Body of pancreas (tissue), 4 donors: Measurements from ENCODE around the gene R3HDM4. TPM values are rescaled to one million over a fixed set of nuclear protein-coding genes. Genes with fewer than 3 reads are reported as not detected.
A peak's percentile ranks its signal among the peaks of the same experiment; 100 is the strongest.
"Not testable (repeated sequence)": the region's sequence is repeated elsewhere in the genome, so short reads cannot be mapped to it uniquely, and the experiment has no call there.

ENCODE experiments used
- ATAC-seq: fragments of 150-250 bp; one replicate; pipeline ENCODE4 v1.9.1; 2016
- DNase-seq, 4 donors: peaks; one replicate each; pipeline ENCODE4 v3.0.0-alpha.2; 2019
- H3K27ac ChIP-seq, 4 donors: fragments of 200-600 bp; sonication (generic); 1 replicate in 3 of 4; 2 replicates in 1 of 4; pipeline versions ENCODE4 v1.5.1 to v1.6.1; 2016 to 2019; ENCODE audit warnings: mild to moderate bottlenecking in 1 of 4, mixed read lengths in 1 of 4, moderate library complexity in 1 of 4
- H3K27me3 ChIP-seq, 2 donors: fragments of 200-600 bp; sonication (generic); one replicate each; pipeline ENCODE4 v1.6.0; 2016; ENCODE audit warnings: mild to moderate bottlenecking in 1 of 2
- H3K36me3 ChIP-seq, 2 donors: fragments of 200-600 bp; sonication (generic); replicated peaks in 1 of 2; 2 replicates each; pipeline ENCODE4 v1.5.1; 2016; ENCODE audit warnings: low read depth in 2 of 2; ENCODE audit not compliant: insufficient read depth in 1 of 2
- H3K4me1 ChIP-seq: fragments of 200-600 bp; sonication (generic); one replicate; pipeline ENCODE4 v1.6.0; 2016
- H3K4me3 ChIP-seq, 2 donors: fragments of 200-600 bp; sonication (generic); 1 replicate in 1 of 2; 2 replicates in 1 of 2; pipeline ENCODE4 v1.5.1; 2016 to 2019
- H3K9me3 ChIP-seq, 3 donors: fragments of 200-600 bp; sonication (generic); 1 replicate in 2 of 3; 2 replicates in 1 of 3; pipeline ENCODE4 v1.5.1; 2016
- CTCF ChIP-seq, 7 experiments: fragments of 450-650 bp in 4 of 7; fragments of 200-600 bp in 3 of 7; sonication (generic) in 3 of 7; IDR thresholded peaks; one replicate each; pipeline ENCODE4 v1.5.1; 2016 to 2019; ENCODE audit warnings: antibody characterized with exemption in 7 of 7
- POLR2A ChIP-seq, 3 donors: fragments of 450-650 bp; IDR thresholded peaks; one replicate each; pipeline ENCODE4 v1.6.1; 2016; ENCODE audit warnings: antibody characterized with exemption in 3 of 3, mild to moderate bottlenecking in 2 of 3
- WGBS, 2 donors: methylation state at CpG; one replicate each; pipeline ENCODE4 v1.1.5; 2017; 5-methylcytosine and 5-hydroxymethylcytosine counted together
- intact Hi-C: fragments of 100-400 bp; cut with DNase I; formaldehyde crosslinking; loops from one replicate; pipeline ENCODE4 v1.15.1; 2023
- total RNA-seq, 2 donors: library from RNA; depleted of rRNA; stranded (reverse); fragments of >200 nt; gene quantifications; one replicate each; pipeline ENCODE4 v1.1.0, GENCODE V29; 2016

Gene R3HDM4
- total RNA-seq, 2 donors from 2014 or later, result 11.2 to 34.0 TPM

- no peak for DNase-seq
- Histone ChIP-seq H3K27ac (no peak overlapping the region), H3K4me1 (peaks cover 12% of the 10 kb centered on the region), H3K27me3 (no peaks in the 10 kb centered on the region), H3K9me3 (no peaks in the 10 kb centered on the region), H3K4me3 (no peak overlapping the region), H3K36me3 (no peaks in the 10 kb centered on the region)
- WGBS, 2 donors, result 63 to 66% methylated on average over 6 of the region's 6 CpGs
- TF ChIP-seq POLR2A (IDR thresholded peaks at IDR 0.05) (no peak), CTCF (IDR thresholded peaks at IDR 0.05) (no peak)
- no peak for ATAC-seq
- intact Hi-C loops, result no loop called here
Measured at GRCh38 chr19:854549-854948, 58.5 kb downstream of the R3HDM4 start.

GRCh38 chr19:853614-854220, 59.3 kb downstream of the R3HDM4 start:
- H3K27me3 ChIP-seq, ATAC-seq, intact Hi-C loops: not testable (repeated sequence)

GRCh38 chr19:853014-853585, 59.9 kb downstream of the R3HDM4 start:
- intact Hi-C loops, result no loop called here
- H3K4me3 ChIP-seq, result no peak overlapping the region

More at GRCh38 chr19:853614-854220, 59.3 kb downstream of the R3HDM4 start:
- peaks cover 12% of the 10 kb centered on the region for H3K4me1 ChIP-seq
- not testable (repeated sequence) for DNase-seq, H3K36me3 ChIP-seq, H3K9me3 ChIP-seq, H3K4me3 ChIP-seq, H3K27ac ChIP-seq
- 80 to 81% methylated on average over 7 to 10 of the region's 17 CpGs for WGBS, 2 donors

DNA sequence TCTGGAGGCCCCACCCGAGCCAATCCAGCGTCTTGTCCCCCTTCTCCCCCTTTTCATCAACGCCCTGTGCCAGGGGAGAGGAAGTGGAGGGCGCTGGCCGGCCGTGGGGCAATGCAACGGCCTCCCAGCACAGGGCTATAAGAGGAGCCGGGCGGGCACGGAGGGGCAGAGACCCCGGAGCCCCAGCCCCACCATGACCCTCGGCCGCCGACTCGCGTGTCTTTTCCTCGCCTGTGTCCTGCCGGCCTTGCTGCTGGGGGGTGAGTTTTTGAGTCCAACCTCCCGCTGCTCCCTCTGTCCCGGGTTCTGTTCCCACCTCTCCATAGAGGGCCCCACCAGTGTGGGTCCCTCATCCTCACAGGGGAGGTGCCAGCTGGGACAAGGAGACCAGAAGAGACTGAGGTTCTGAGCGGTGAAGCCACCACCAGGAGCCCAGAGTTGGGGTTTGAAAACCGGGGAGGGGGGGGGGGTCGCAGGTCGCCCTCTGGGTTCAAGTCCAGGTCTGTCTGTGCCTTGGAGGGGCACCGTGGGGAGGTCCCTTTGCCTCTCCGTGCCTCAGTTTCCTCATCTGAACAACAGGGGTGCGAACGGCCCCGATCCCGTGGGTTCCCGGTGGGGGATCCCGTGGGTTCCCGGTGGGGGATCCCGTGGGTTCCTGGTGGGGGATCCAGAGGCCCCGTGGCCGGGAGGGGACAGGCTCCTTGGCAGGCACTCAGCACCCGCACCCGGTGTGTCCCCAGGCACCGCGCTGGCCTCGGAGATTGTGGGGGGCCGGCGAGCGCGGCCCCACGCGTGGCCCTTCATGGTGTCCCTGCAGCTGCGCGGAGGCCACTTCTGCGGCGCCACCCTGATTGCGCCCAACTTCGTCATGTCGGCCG, 60.6 kb downstream of the R3HDM4 start, which contains the start of gene ELANE:
Gene ELANE, plus strand, starts transcription at position 168 of the 878 bp plus-strand sequence. Its CDS starts 26 bp downstream, at position 194.
- intact Hi-C loops, result no loop called here
- Histone ChIP-seq H3K4me3 (no peak within 1 kb of the TSS), H3K36me3 (no peaks in the 10 kb centered on the region), H3K4me1 (peaks cover 12% of the 10 kb centered on the region), H3K9me3 (no peaks in the 10 kb centered on the region), H3K27ac (peak within 1 kb of the TSS in 2 of 4 donors; percentile 75 to 88), H3K27me3 (peaks cover 0 to 6% of the 10 kb centered on the region in 2 donors)
- 55 to 81% methylated on average over 8 to 49 of the region's 55 CpGs for WGBS, 2 donors
- no peak for ATAC-seq
- no peak for DNase-seq
- TF ChIP-seq CTCF (IDR thresholded peaks at IDR 0.05) (no peak), POLR2A (IDR thresholded peaks at IDR 0.05) (no peak)

More at GRCh38 chr19:853014-853585, 59.9 kb downstream of the R3HDM4 start:
- Histone ChIP-seq H3K27me3 (peaks cover 0 to 5% of the 10 kb centered on the region in 2 donors), H3K27ac (no peak overlapping the region), H3K9me3 (no peaks in the 10 kb centered on the region), H3K4me1 (peaks cover 12% of the 10 kb centered on the region), H3K36me3 (no peaks in the 10 kb centered on the region)
- TF ChIP-seq CTCF (IDR thresholded peaks at IDR 0.05), result no peak
- TF ChIP-seq POLR2A (IDR thresholded peaks at IDR 0.05), result no peak
- no peak for ATAC-seq
- 24 to 60% methylated on average over 10 to 53 of the region's 67 CpGs for WGBS, 2 donors
- DNase-seq, result no peak

DNA sequence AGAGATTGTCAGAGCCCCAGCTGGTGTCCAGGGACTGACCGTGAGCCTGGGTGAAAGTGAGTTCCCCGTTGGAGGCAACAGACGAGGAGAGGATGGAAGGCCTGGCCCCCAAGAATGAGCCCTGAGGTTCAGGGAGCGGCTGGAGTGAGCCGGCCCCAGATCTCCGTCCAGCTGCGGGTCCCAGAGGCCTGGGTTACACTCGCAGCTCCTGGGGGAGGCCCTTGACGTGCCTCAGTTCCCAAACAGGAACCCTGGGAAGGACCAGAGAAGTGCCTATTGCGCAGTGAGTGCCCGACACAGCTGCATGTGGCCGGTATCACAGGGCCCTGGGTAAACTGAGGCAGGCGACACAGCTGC, 62.1 kb downstream of the R3HDM4 start:
- 34 to 67% methylated on average over 1 to 13 of the region's 13 CpGs for WGBS, 2 donors
- intact Hi-C loops, result no loop called here
- Histone ChIP-seq H3K4me1 (peaks cover 12% of the 10 kb centered on the region), H3K27me3 (peaks cover 0 to 6% of the 10 kb centered on the region in 2 donors), H3K9me3 (no peaks in the 10 kb centered on the region), H3K27ac (peak overlapping the region; percentile 33 to 88 (median 72)), H3K4me3 (no peak overlapping the region), H3K36me3 (no peaks in the 10 kb centered on the region)
- DNase-seq (no peak), ATAC-seq (peak; percentile 3)
- TF ChIP-seq POLR2A (IDR thresholded peaks at IDR 0.05) (peak in 1 of 3 donors; percentile 15), CTCF (IDR thresholded peaks at IDR 0.05) (no peak)
